Subcutaneous adipose tissue (tissue), 4 donors: ENCODE results near the gene GCC1. TPM values are rescaled to one million over a fixed set of nuclear protein-coding genes. Genes with fewer than 3 reads are reported as not detected.

Experiments
- CTCF ChIP-seq: fragments of 450-650 bp; IDR thresholded peaks from one replicate; pipeline ENCODE4 v1.5.1; 2016; ENCODE audit warnings: low read depth, mild to moderate bottlenecking, control low read depth, antibody characterized with exemption, moderate library complexity
- total RNA-seq, 4 donors: library from RNA; depleted of rRNA; stranded (reverse); fragments of >200 nt; gene quantifications; one replicate each; pipeline ENCODE4 v1.1.0, GENCODE V29; 2016

GCC1 gene
- total RNA-seq, 4 donors from 2014 or later, result 15.2 to 20.7 (median 17.3) TPM

DNA sequence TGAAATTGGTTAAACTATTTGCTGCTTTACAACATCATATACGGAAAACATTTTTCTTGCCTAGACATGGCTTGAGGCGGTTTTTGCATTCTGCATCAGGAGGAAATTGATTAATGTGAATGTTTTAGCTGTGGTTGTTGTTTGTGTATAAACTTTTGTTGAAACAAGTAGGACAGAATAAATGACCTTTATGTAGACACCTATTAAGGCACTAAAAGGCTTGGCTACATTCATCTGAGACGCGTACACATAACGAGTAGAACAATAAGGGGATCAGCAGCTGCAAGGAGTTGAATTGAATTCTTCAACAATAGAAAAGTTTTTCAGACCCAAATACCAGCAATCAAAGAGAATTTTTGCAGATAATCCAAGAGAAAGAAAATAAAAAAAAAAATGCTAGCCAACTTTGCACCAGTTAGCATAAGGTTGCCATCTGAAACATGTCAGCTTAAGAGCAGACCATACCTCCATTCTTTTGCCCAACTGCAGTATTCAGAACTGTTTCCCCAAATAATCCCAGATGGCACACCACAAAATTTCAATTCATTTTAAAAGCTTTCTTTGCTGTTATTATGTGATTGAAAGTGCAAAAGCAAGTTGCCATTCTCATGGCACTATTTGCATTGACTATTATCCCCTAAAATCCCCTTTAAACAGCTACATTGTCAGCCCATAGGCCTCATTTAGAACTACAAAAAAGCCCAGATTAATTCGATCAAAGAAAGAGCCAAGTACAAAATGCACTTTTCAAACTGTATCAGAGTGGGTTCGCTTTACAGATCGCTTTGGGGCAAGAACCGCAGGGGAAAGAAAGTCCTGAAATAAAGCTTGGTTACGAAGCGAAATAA lies 49.6 kb downstream of the GCC1 start:
- no peak for TF ChIP-seq CTCF

DNA sequence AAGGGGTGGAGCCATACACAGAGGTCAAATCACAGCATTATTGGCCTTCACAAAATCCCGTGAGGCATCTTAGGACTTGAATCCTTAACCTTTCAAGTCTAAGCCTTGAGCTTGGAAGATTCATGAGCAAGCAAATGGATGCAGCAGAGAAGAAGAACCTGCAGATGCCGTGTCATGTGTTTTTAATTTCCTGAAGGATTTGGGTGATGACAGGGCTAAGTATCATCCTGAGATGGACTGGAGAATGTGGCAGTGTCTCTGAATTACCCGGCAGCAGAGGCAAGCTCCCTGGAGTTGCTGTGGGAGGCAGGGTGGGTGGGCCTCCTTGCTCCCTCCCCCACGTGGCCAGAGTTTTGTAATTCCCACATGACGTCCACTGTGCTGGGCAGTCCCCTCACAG lies 50.8 kb downstream of the GCC1 start:
- no peak for TF ChIP-seq CTCF

DNA sequence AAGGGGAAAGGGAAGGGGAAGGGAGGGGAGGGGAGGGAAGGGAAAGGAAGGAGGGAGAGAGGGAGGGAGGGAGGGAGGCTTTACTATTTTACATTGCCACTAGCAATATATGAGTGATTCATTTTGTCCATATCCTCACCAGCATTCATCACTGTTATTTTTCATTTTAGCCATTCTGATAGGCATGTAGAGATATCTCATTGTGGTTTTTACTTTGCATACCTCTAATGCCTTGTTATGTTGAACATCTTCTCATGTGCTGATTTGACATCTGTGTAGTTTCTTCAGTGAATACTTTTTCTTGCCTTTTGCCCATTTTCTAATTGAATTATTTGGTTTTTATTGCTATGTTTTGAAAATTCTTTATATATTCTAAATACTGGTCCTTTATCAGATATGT lies 52.7 kb downstream of the GCC1 start:
- TF ChIP-seq CTCF, result no peak

DNA sequence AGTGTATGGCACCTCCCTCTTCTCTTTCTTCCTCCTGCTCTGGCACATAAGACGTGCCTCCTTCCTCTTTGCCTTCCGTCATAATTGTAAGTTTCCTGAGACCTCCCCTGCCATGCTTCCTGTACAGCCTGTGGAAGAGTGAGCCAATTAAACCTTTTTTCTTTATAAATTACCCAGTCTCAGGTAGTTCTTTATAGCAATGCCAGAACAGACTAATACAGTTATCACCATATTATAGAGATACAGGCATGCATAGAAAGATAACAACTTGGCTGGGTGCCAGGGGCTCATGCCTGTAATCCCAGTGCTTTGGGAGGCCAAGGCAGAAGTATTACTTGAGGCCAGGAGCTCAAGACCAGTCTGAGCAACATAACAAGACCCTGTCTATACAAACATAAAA lies 53.2 kb downstream of the GCC1 start:
- no peak for TF ChIP-seq CTCF

Other genes starting within 250 kb of the GCC1 start
- 10 to 100 TPM; 31.3 to 57.7 (median 33.1) TPM for gene ZNF800, start 192.9 kb downstream of the GCC1 start, total RNA-seq
- gene ARF5, start 2.8 kb upstream of the GCC1 start, total RNA-seq, result 100 to 1,000 TPM in 3 of 4 donors, 10 to 100 TPM in 1; 64.9 to 140 (median 116) TPM
- 1 to 10 TPM in 1 of 4 donors, not detected in 3; 1.3 TPM for gene FSCN3, start 8.1 kb upstream of the GCC1 start, total RNA-seq
- not detected for gene PAX4, start 32.5 kb upstream of the GCC1 start, total RNA-seq
- 10 to 100 TPM; 73.9 to 98.3 (median 88.9) TPM for gene SND1, start 66.6 kb upstream of the GCC1 start, total RNA-seq